SK-N-SH (cell line): ENCODE measurements around the gene CST2. TPM values are rescaled to one million over a fixed set of nuclear protein-coding genes. Genes with fewer than 3 reads are reported as not detected.
"Not testable (repeated sequence)": the region's sequence is repeated elsewhere in the genome, so short reads cannot be mapped to it uniquely, and the experiment has no call there.

ENCODE experiments used
- CTCF ChIA-PET: fragments of 300-600, 350-600 bp; formaldehyde crosslinking; extraction: SDS; loops from one replicate; lab custom pipeline; 2021; lab: Yijun Ruan, JAX
- POLR2A ChIA-PET: fragments of 350-600 bp; sonication (Branson Sonifier 250); formaldehyde crosslinking; extraction: SDS; loops from one replicate; lab custom pipeline; 2020; ENCODE audit warnings: antibody characterized with exemption, inconsistent platforms; lab: Yijun Ruan, JAX
- DNase-seq: peaks from one replicate; pipeline ENCODE4 v3.0.0; 2012
- H2AFZ ChIP-seq: fragments of 200-600 bp; sonication (generic); 2 replicates; pipeline ENCODE4 v1.8.1; 2016; ENCODE audit warnings: antibody characterized with exemption, mild to moderate bottlenecking, low read depth
- H3F3A ChIP-seq: fragments of 200-600 bp; sonication (generic); replicated peaks from 2 replicates; pipeline ENCODE3; 2016; ENCODE audit warnings: antibody characterized with exemption, mild to moderate bottlenecking; ENCODE audit not compliant: insufficient read depth
- H3K27ac ChIP-seq, 2 experiments: fragments of 200-500 bp in 1 of 2; fragments of 200-600 bp in 1 of 2; sonication (Bioruptor generic) in 1 of 2; sonication (generic), shearing (Covaris generic) in 1 of 2; 2 replicates each; pipeline versions ENCODE4 v1.5.1 to v1.6.1; 2014 to 2016; ENCODE audit warnings: low read depth in 2 of 2, inconsistent platforms in 1 of 2, low read length in 1 of 2, mild to moderate bottlenecking in 1 of 2, mixed read lengths in 1 of 2
- H3K27me3 ChIP-seq: fragments of 200-600 bp; sonication (generic), shearing (Covaris generic); 2 replicates; pipeline ENCODE4 v1.6.1; 2016; ENCODE audit warnings: mixed run types; ENCODE audit not compliant: insufficient read depth
- H3K36me3 ChIP-seq, 2 experiments: fragments of 200-500 bp in 1 of 2; fragments of 200-600 bp in 1 of 2; sonication (Bioruptor generic) in 1 of 2; sonication (generic) in 1 of 2; replicated peaks in 1 of 2; 2 replicates each; pipeline versions ENCODE3 to v1.5.1; 2014 to 2016; ENCODE audit warnings: low read length in 1 of 2, mild to moderate bottlenecking in 1 of 2; ENCODE audit not compliant: insufficient read depth in 2 of 2, control insufficient read depth in 1 of 2
- H3K4me1 ChIP-seq, 2 experiments: fragments of 200-500 bp in 1 of 2; fragments of 200-600 bp in 1 of 2; sonication (Bioruptor generic) in 1 of 2; sonication (generic), shearing (Covaris generic) in 1 of 2; 2 replicates each; pipeline versions ENCODE4 v1.5.1 to v1.6.1; 2014 to 2016; ENCODE audit warnings: low read depth in 1 of 2, low read length in 1 of 2, mixed run types in 1 of 2; ENCODE audit not compliant: insufficient read depth in 2 of 2, control insufficient read depth in 1 of 2
- H3K4me2 ChIP-seq: fragments of 200-600 bp; sonication (generic), shearing (Covaris generic); 2 replicates; pipeline ENCODE4 v1.6.1; 2017; ENCODE audit warnings: mixed run types
- H3K4me3 ChIP-seq, 2 experiments: fragments of 200-500 bp in 1 of 2; fragments of 200-600 bp in 1 of 2; sonication (Bioruptor generic) in 1 of 2; sonication (generic), shearing (Covaris generic) in 1 of 2; 2 replicates each; pipeline versions ENCODE4 v1.5.1 to v1.8.1; 2014 to 2016; ENCODE audit warnings: low read depth in 2 of 2, inconsistent platforms in 1 of 2, low read length in 1 of 2, mild to moderate bottlenecking in 1 of 2, mixed read lengths in 1 of 2, moderate library complexity in 1 of 2
- H3K79me2 ChIP-seq: fragments of 200-600 bp; sonication (generic); 2 replicates; pipeline ENCODE4 v1.8.1; 2017; ENCODE audit warnings: mild to moderate bottlenecking; ENCODE audit not compliant: insufficient read depth
- H3K9ac ChIP-seq: fragments of 200-600 bp; sonication (generic); 2 replicates; pipeline ENCODE4 v1.6.1; 2017; ENCODE audit warnings: mixed run types
- H3K9me2 ChIP-seq: fragments of 200-600 bp; sonication (generic); 2 replicates; pipeline ENCODE4 v1.6.1; 2017; ENCODE audit warnings: mixed run types
- H3K9me3 ChIP-seq: fragments of 200-600 bp; sonication (generic); 2 replicates; pipeline ENCODE4 v1.6.1; 2017; ENCODE audit warnings: mixed run types, mild to moderate bottlenecking, moderate library complexity
- H4K20me1 ChIP-seq: fragments of 200-600 bp; sonication (generic); 2 replicates; pipeline ENCODE4 v1.6.1; 2017; ENCODE audit warnings: mild to moderate bottlenecking, mixed run types; ENCODE audit not compliant: insufficient read depth
- CTCF ChIP-seq: fragments of 200-600 bp; sonication (generic); IDR thresholded peaks from 2 replicates; pipeline ENCODE4 v1.6.1; 2017; ENCODE audit warnings: antibody characterized with exemption, mild to moderate bottlenecking, moderate library complexity
- EP300 ChIP-seq, 2 experiments: IDR thresholded peaks; 2 replicates each; pipeline versions ENCODE4 v1.4.0 to v1.6.1; 2012; ENCODE audit warnings: borderline replicate concordance in 1 of 2, low read depth in 1 of 2, low read length in 1 of 2
- FOXM1 ChIP-seq: IDR thresholded peaks from 2 replicates; pipeline ENCODE4 v1.4.0; 2012; ENCODE audit warnings: low read depth, mild to moderate bottlenecking
- MEF2A ChIP-seq: IDR thresholded peaks from 2 replicates; pipeline ENCODE4 v1.4.0; 2012; ENCODE audit warnings: low read depth, borderline replicate concordance
- POLR2AphosphoS5 ChIP-seq: IDR thresholded peaks from 2 replicates; pipeline ENCODE4 v1.6.1; 2012; ENCODE audit warnings: low read depth, low read length
- RAD21 ChIP-seq: IDR thresholded peaks from 2 replicates; pipeline ENCODE4 v1.6.1; 2012; ENCODE audit warnings: mild to moderate bottlenecking, low read length
- RCOR1 ChIP-seq: fragments of 150-350 bp; IDR thresholded peaks from 2 replicates; pipeline ENCODE4 v1.6.1; 2017; ENCODE audit warnings: antibody characterized with exemption, low read length
- SIN3A ChIP-seq: IDR thresholded peaks from 2 replicates; pipeline ENCODE4 v1.6.1; 2012; ENCODE audit warnings: low read depth, mild to moderate bottlenecking, low read length, moderate library complexity, borderline replicate concordance
- ZBTB33 ChIP-seq: IDR thresholded peaks from 2 replicates; pipeline ENCODE4 v1.4.0; 2012; ENCODE audit warnings: low read depth, borderline replicate concordance
- WGBS: methylation state at CpG from one replicate; pipeline ENCODE4 v1.1.6; 2017; ENCODE audit warnings: low lambda C conversion rate; 5-methylcytosine and 5-hydroxymethylcytosine counted together
- polyA plus RNA-seq, 3 experiments: library from polyadenylated mRNA; depleted of rRNA; stranded (reverse); fragments of >200 nt; gene quantifications; 2 replicates each; pipeline ENCODE4 v1.2.3, GENCODE V29; 2012

Gene CST2
- polyA plus RNA-seq, 1 of the 3 experiments (the other 2 are of a cell fraction), result not detected

GRCh38 chr20:23835716-23836115, 9.2 kb upstream of the CST2 start:
- Histone ChIP-seq H3K9me2 (no peaks in the 10 kb centered on the region), H3F3A (no peaks in the 10 kb centered on the region), H3K4me2 (no peak overlapping the region), H3K4me1 (no peaks in the 10 kb centered on the region), H3K27me3 (no peaks in the 10 kb centered on the region), H3K79me2 (no peaks in the 10 kb centered on the region), H4K20me1 (no peaks in the 10 kb centered on the region), H3K27ac (no peak overlapping the region), H2AFZ (no peak overlapping the region), H3K4me3 (no peak overlapping the region), H3K36me3 (no peaks in the 10 kb centered on the region), H3K9ac (no peak overlapping the region), H3K9me3 (no peaks in the 10 kb centered on the region)
- TF ChIP-seq EP300 (IDR thresholded peaks at IDR 0.05; ENCODE audit: borderline replicate concordance in 1 of 2, low read depth in 1 of 2, low read length in 1 of 2), result no peak
- TF ChIP-seq RAD21, result no peak
- TF ChIP-seq SIN3A, result no peak
- no peak for TF ChIP-seq RCOR1
- no peak for TF ChIP-seq POLR2AphosphoS5
- WGBS, result 11% methylated on average over 4 of the region's 4 CpGs
- ChIA-PET POLR2A (no interaction called here), CTCF (interaction anchor here (1.5 kb wide), 1 partner anchor 167 kb away, joined by 3 read pairs; no protein-coding TSS in a partner anchor)
- DNase-seq, result no peak

- no peaks in the 10 kb centered on the region for H3K79me2 ChIP-seq
- no peaks in the 10 kb centered on the region for H3K9me3 ChIP-seq
- no peak overlapping the region for H3K9ac ChIP-seq
- H3K9me2 ChIP-seq, result no peaks in the 10 kb centered on the region
- no peak overlapping the region for H3K4me3 ChIP-seq
- WGBS, result 2% methylated on average over 3 of the region's 3 CpGs
- ChIA-PET CTCF (no interaction called here), POLR2A (no interaction called here)
- no peak overlapping the region for H2AFZ ChIP-seq
- no peaks in the 10 kb centered on the region for H3K27me3 ChIP-seq
- TF ChIP-seq FOXM1 (no peak), RAD21 (no peak), MEF2A (no peak), CTCF (no peak), ZBTB33 (no peak)
- H3K36me3 ChIP-seq, result no peaks in the 10 kb centered on the region
- H3K4me1 ChIP-seq, result no peaks in the 10 kb centered on the region
- no peaks in the 10 kb centered on the region for H3F3A ChIP-seq
- no peak for DNase-seq
- H3K4me2 ChIP-seq, result no peak overlapping the region
- H3K27ac ChIP-seq, result no peak overlapping the region
- H4K20me1 ChIP-seq, result no peaks in the 10 kb centered on the region
These were observed 6.4 kb upstream of the CST2 start for GRCh38 chr20:23832775-23833513.

- DNase-seq, H3K36me3 ChIP-seq, H3K4me1 ChIP-seq, POLR2A ChIA-PET, H2AFZ ChIP-seq, CTCF ChIA-PET, H3K4me2 ChIP-seq, H3F3A ChIP-seq, H3K79me2 ChIP-seq, H4K20me1 ChIP-seq, H3K9ac ChIP-seq, H3K27ac ChIP-seq, H3K4me3 ChIP-seq, H3K9me2 ChIP-seq, H3K27me3 ChIP-seq, H3K9me3 ChIP-seq: not testable (repeated sequence)
- 6% methylated on average over 3 of the region's 3 CpGs for WGBS
These were observed 5.4 kb upstream of the CST2 start for GRCh38 chr20:23831961-23832360.
